Activated naive CD4-positive, alpha-beta T cell treated with Interleukin-2 at 50 U/mL for 16 hours (primary cell): Measurements from ENCODE around the gene JSRP1.

ENCODE experiments used
- DNase-seq: peaks from one replicate; pipeline ENCODE4 v3.0.0-alpha.2; 2020

Gene JSRP1

DNA sequence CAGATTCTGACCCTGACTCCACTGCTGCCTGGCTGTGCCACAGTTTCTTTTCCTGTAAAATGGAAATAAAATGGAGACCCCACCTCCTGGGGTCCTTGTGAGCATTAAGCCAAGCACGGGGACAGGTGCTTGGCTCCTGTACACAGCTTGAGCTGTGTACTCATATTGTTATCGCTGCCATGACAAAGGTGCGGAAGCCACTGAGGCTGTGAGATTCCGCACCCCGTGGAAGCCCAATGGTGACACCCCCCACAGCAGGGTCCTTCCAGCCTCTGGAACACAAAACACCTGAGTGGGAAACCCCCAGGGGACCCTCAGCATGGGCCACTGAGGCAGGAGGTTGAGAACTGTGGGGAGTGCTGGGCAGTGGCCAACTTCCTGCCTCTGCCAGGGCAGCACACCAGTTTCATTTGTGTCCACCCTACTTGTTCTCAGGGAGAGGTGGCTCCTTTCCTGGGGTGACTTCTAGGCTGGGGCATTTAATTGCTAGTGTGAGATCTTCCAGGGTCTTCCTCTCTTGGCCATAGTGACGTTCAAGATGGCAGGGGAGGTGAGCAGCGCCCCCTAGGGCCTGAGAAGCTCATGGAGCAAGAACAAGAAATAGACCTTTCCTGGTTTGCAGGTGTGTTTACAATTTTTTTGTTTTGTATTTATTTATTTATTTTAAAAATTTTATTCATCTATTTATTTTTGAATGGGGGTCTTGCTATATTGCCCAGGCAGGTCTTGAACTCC is 5.4 kb upstream of the JSRP1 start:
- peak; percentile 68 for DNase-seq

DNA sequence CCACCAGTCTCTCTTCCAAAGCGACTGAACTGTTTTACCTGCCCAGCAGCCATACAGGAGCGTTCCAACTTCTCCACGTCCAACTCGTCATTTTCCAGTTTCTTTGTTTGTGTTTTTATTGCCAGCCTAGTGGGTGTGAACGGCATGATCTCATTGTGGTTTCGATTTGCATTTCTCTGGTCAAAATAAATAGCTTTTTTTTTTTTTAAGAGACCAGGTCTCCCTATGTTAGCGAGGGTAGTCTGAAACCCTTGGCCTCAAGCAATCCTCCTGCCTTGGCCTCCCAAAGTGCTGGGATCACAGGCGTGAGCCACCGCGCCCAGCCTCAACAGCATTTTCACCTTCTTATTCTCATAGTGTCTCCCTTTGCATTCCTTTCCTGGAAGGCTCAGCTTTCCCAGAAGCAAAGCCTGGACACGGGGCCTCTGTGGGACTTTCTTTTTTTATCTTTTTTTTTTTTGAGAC is 4.2 kb upstream of the JSRP1 start:
- no peak for DNase-seq

DNA sequence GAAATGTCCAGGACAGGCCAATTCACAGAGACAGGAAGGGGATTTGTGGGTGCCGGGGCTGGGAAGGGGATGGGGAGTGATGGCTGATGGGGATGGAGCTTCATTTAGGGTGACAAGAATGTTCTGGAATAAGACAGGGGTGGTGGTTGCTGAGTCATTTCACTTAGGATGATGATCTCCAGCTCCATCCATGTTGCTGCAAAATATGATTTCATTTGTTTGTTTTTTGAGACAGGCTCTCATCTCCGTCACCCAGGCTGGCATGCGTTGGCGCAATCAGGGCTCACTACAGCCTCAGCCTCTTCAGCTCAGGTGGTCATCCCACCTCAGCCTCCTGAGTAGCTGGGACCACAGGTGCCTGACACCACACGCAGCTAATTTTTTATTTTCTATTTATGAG is 3.1 kb upstream of the JSRP1 start:
- DNase-seq: no peak

DNA sequence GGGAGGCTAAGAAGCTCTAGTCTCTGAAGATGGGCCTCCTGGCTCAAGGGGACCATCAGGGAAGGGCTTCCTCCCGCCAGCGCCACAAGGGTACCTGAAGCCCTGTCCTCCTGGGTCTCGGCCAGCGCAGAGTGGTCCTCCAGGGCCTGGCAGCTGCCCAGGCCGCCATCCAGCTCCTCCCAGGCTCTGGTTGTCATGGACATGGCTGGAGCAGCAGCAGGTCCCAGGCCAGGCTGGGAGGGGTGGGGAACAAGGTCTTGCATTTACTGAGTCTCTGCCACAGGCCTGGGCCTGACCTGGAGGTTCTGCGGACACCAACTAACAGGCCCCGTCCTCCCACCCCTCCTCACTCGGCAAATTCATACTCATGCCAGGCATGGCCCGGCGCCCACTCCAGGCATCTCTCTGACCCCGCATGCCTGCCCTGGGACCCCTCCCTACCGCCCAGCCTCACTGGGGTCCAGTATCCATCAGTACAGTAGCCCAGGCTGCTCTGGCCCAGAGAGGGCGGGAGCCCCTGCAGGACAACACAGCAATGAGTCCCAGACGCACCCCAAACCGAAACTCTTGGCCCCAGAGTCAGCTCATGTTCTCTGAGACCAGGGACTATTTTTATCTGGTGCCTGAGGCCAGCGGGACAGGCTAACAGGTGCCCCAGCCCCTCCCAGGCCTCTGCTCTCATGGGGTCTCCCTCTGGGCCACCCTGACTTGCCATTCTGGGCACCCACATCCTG is 938 bp downstream of the JSRP1 start:
- no peak for DNase-seq

DNA sequence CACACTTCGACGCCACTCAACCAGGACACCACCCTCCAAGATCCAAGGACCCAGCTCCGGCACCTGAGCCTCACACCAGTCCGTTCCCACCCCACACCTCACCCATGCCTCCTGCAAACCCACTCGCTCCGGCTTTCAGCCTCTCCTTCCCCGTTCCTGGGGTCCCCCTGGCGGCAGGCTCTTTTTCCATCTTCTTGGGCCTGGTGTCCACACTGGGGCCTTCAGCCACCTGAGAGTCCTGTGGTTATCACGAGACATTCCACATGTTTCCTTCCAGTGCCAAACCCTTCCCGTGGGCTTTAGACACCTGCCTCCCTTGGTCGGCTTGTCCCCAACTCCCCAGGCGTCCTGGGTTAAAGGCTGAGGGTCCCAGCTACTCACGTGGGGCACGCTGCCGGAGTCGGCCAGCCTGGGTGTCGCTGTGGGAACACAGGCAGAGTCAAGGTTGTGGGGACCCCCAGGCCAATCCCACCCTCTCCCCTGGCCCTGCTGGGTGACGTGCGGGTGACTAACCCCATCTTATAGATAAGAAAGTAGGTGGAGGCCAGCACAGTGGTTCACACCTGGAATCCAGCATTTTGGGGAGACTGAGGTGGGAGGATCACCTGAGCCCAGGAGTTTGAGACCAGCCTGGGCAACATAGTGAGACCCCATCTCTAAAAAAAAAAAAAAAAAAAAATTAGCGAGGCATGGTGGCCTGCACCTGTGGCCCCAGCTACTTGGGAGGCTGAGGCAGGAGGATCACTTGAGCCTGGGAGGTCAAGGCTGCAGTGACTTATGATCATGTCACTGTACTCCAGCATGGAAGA is 1.9 kb downstream of the JSRP1 start:
- DNase-seq: no peak

DNA sequence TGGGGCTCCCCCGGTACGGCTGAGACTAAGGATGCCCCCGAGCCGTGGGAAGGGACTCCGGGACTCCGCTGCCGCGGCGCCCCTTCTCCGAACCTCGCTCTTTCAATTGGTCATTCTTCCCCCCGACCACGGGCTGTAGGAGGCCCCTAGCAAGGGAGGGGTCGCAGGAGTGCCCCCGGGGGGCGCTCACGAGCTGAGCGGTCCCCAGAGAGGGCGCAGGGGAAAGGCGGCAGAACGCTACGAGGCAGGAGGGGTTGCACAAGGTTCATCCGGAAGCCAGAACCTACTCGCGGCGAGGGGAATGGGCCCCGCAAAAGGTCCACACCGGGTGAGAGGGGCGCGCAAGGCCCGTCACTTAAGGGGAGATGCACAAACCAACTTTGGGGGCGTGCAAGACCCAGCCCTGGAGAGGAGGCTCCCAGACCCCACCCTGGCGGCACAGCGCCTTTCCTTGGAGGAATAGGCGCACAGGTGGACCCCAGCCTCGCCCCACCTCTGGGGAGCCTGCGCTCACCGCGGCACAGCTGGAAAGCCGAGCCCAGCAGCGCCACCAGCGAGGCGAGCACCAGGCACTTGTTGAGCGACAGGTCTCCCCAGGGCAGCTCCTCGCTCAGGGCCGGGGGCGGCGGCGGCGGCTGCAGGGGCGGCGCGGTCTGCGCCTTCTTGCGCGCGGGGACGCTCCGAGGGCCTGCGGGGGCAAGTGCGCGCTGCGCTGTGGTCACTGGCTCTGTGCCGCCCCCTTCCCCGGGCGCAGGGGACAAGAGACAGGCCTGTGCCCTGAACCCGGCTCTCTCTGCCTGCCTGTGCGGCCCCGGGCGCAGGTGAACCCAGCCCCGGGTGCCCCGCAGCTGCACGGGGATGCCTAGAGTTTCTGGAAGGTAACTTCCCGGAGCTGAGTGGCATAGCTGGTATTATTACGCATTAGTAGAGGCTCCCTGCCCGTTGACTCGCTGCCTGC is 2.8 kb downstream of the JSRP1 start:
- DNase-seq: peak; percentile 51

DNA sequence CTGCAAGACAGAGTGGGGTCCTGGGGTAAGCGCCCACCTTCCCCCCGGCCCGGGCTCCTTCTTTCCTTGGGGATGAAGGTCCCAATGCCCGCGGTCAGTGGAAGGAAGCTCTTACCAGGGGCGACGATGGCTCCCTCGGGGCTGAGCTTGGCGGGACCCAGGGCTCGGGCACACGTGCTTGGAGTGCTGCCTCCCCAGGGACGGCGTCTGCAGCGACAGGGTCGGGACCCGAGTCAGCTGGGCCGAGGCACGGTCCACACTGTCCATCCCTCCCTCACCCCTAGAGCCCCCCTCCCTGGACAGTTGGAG is 3.5 kb downstream of the JSRP1 start:
- no peak for DNase-seq

DNA sequence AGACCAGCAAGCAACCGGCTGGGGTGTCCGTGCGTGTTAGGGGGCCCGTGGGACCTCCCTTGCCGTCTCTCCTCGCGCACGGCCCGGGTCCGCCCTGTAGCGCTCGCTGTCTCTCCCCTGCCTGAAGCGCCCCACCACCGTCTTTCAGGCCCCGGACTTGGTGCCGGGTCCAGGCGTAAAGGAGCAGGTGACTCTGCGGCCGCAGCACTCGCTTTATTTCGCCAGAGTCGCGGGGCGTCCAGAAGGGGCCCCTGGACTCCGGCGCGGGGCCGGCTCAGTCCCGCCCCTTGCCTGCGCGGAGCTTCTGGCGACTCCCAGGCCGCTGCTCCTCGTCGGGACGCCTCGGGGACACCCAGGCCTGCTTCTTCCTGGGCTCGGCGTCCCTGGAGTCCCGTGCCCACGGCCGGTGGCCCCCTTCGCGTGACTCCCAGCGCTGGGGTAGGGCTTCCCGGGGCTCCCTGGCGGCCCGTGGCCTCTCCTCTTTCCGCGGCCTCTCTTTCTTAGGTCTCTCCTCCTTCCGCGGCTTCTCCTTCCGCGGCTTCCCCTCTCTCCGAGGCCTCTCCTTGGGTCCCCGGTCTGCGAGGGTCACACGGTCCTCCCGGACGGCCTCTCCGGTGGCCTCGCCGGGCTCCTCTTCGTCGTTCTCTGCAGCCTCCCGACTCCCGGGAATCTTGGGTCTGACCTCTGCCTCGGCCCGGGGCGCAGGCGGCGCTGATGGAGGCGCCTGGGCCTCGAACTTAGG is 4.0 kb downstream of the JSRP1 start:
- DNase-seq: no peak

DNA sequence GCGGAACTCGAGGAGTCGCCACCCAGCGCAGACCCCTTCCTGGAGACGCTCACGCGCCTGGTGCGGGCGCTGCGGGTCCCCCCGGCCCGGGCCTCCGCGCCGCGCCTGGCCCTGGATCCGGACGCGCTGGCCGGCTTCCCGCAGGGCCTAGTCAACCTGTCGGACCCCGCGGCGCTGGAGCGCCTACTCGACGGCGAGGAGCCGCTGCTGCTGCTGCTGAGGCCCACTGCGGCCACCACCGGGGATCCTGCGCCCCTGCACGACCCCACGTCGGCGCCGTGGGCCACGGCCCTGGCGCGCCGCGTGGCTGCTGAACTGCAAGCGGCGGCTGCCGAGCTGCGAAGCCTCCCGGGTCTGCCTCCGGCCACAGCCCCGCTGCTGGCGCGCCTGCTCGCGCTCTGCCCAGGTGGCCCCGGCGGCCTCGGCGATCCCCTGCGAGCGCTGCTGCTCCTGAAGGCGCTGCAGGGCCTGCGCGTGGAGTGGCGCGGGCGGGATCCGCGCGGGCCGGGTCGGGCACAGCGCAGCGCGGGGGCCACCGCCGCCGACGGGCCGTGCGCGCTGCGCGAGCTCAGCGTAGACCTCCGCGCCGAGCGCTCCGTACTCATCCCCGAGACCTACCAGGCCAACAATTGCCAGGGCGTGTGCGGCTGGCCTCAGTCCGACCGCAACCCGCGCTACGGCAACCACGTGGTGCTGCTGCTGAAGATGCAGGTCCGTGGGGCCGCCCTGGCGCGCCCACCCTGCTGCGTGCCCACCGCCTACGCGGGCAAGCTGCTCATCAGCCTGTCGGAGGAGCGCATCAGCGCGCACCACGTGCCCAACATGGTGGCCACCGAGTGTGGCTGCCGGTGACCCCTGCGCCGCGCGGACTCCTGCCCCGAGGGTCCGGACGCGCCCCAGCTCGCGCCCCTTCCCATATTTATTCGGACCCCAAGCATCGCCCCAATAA is 4.8 kb downstream of the JSRP1 start:
- no peak for DNase-seq

DNA sequence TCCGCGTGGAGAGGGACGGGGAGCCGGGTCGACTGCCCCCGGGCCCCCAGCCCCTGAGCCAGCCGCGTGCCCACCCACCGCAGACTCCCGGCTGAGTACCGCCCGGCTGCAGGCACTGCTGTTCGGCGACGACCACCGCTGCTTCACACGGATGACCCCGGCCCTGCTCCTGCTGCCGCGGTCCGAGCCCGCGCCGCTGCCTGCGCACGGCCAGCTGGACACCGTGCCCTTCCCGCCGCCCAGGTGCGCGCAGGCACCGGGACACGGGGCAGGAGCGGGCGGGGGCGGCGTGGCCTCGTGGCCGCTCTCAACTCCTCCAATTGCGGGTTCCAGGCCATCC is 5.5 kb downstream of the JSRP1 start:
- DNase-seq: no peak

DNA sequence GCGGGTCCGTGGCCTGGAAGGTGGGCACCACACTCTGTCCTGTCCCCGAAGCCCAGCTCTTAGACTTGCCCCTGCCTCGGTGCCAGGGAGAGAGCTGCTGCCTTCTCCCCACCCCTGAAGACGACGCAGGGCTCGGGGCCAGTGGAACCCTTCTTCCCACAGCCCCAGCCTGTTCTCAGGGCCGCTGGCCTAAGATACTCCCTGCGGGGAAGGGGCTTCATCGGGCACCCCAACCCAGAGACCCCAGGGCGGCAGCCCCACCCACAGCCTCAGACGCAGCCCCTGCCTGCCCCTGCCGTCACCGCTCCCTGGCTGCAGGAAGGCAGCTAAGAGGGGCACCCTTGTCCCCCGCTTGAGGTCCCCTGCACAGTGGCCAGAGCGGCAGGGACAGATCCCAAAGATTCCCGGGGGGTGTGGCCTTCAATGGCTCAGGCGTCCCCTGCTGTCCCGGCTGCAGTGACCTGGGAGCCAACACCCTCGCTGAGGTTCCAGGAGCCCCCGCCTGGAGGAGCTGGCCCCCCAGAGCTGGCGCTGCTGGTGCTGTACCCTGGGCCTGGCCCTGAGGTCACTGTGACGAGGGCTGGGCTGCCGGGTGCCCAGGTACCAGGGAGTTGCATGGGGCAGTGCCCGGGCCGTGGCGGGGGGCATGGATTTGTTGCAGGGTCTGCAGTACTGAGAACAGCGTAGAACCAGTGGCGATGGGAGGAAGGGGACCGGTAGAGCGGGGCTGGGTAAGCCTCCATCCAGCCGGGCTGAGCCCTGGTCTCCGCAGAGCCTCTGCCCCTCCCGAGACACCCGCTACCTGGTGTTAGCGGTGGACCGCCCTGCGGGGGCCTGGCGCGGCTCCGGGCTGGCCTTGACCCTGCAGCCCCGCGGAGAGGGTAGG is 6.1 kb downstream of the JSRP1 start:
- DNase-seq: no peak

DNA sequence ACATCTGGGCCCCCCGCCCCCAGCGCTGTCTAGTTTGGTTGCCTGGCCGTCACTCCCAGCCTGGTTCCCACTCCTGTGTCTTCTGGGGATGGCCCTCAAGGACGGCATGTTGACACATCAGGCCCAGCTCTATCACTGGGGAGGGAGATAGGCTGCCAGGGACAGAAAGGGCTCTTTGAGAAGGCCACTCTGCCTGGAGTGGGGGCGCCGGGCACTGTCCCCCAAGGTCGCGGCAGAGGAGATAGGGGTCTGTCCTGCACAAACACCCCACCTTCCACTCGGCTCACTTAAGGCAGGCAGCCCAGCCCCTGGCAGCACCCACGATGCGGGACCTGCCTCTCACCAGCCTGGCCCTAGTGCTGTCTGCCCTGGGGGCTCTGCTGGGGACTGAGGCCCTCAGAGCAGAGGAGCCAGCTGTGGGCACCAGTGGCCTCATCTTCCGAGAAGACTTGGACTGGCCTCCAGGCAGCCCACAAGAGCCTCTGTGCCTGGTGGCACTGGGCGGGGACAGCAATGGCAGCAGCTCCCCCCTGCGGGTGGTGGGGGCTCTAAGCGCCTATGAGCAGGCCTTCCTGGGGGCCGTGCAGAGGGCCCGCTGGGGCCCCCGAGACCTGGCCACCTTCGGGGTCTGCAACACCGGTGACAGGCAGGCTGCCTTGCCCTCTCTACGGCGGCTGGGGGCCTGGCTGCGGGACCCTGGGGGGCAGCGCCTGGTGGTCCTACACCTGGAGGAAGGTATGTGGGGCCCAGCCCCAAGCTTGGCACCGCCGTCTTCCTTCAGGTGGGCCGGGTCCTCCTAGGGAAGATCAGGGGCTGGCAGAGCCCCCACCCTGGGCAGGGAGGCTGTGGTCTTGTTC is 7.0 kb downstream of the JSRP1 start, which contains the start of gene AMH:
Gene AMH (plus strand): TSS at position 314 of the 857 bp plus-strand sequence. CDS start 10 bp downstream, at position 324.
- DNase-seq: no peak

DNA sequence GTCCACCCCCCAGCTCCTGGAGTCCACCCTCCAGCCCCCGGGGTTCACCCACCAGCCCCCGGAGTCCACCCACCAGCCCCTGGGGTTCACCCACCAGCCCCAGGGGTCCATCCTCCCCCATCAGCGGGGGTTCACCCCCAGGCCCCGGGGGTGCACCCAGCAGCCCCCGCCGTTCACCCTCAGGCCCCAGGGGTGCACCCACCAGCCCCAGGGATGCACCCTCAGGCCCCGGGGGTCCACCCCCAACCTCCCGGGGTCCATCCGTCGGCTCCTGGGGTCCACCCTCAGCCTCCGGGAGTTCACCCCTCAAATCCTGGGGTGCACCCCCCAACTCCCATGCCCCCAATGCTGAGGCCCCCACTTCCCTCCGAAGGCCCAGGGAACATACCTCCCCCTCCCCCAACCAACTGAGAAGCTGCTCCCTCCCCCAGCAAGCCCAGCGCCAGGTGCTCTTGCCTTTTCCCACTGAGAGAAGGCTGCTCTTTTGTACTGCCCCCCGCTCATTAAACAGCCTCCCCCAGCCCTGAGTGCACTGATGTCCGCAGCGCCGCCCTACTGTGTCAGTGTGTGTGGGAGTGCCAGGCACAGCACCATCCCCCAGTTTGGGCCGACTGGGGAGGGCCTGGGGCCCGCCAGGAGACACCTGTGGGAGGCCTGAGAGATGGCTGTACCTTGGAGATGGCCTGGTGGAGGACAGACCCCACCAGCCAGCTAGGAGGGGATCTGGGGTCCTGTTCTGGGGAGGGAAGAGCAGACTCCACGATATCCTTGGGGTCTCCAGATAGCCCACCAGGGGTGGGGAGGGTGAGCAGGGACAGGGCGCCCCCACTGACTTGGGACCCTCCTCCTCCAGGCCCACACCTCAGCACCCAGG is 7.8 kb downstream of the JSRP1 start:
- DNase-seq: no peak

DNA sequence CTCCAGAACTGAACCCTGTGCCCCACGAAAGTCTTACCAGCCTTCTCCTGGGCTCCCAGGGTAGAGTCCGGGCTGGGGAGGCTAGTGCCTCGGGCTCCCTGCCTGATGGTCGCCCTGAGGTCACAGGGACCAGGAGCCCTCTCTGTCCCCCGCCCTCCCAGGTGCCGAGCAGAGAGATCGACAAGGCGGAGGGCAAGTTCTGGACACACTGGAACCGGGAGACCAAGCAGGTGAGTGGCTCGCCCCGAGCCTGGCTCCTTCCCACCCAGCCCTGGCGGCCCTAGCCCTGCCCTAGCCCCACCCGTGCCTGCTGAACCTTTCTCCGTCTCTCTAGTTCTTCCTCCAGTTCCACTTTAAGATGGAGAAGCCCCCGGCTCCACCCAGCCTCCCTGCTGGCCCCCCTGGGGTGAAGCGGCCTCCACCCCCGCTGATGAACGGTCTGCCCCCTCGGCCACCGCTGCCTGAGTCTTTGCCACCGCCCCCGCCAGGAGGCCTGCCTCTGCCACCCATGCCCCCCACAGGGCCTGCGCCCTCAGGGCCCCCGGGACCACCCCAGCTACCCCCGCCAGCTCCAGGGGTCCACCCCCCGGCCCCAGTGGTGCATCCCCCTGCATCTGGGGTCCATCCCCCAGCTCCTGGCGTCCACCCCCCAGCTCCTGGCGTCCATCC is 8.7 kb downstream of the JSRP1 start:
- no peak for DNase-seq

DNA sequence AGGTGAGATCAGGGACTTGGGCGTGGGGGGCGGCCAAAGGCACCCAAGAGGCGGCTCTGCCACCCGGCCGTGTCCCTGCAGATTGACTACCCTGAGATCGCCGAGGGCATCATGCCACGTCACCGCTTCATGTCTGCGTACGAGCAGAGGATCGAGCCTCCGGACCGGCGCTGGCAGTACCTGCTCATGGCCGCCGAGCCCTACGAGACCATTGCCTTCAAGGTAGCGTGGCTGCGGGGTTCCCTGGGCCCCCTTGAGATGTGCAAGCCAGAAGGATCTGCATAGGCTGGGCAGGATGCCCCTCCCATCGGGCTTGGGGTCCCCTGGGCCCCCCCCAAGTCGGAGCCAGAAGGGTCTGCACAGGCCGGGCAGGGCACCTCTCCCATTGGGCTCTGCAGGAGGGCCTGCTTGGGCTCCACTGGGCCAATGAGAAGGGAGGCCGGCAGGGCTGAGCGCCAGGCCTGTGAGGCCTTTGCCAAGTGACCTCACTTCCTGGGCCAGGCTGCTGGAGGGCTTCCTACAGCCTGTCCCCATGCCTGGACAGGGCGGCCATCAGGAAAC is 9.3 kb downstream of the JSRP1 start:
- DNase-seq: no peak

DNA sequence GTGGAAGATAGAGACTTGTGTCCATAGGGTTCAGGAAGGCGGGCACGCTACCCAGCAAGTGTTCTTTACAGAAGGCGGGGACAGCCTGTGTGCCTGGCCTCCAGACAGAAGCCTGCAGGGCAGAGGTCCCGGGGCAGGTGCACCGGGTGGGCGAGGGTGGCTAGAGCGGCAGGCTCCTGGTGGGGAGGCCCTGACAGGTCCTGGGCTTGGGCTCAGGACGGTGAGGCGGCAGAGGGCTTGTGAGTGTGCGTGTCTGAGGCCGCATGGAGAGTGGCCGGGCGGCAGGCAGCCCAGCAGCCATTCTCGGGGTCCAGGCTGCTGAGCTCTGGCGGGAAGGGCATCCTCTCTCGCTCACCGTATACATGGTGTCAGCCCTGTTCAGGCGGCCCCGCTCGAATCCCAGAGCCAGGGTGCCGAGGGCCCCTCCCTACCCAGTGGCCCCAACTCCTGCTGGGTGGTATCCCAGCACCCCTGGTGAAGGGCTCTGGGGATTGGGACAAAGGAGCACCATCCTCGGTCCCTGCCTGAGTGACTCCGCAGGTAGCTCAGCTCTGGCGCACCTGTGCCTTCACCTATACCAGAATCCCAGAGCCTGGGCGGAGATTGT is 10.1 kb downstream of the JSRP1 start:
- DNase-seq: no peak
